HG02759 (cell line): ENCODE data around the gene AQP3.
"Not testable (repeated sequence)": the region's sequence is repeated elsewhere in the genome, so short reads cannot be mapped to it uniquely, and the experiment has no call there.

Experiments used
- ATAC-seq: cut with Tn5 transposase; IDR thresholded peaks from one replicate; pipeline ENCODE4 v1.9.1; 2021; ENCODE audit warnings: mild to moderate bottlenecking, moderate library complexity; ENCODE audit not compliant: unreplicated experiment

The AQP3 gene

DNA sequence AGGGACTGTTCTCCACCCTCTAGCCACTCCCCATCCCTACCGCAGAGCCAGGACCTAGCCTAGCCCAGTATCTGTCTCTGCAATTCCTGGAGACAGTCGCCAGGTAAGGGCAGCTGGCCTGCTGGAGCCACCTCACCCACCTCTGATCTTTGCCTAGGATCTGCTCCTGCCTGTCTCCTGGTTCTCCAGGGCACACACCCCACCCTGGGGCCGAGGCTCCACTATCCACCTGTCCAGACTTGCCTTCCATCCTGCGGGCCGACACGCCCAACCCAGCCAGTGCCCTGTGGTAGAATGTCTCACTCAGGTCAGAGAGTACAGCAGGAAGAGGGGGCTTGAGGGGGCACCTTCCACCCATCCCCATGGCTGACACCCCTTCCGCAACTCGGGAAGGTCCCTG lies 29.3 kb downstream of the AQP3 start:
- ATAC-seq = no peak

DNA sequence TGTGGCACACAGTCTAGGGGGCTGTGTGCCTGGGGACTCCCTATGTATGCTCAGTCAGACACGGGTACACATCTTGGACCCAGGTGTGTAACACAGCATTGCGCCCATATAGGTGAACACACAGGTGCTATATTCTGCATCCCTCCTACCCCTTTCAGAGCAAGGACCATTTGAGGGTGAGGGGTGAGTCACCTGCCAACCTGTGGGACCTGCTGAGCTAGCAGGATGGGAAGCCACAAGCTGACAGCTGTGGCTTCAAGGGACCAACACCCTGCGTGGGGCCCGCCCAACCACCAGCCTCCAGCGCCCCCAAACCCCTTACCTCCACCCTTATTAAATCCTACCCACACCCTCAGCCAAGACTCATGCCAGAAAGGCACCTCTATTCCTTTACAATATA lies 30.4 kb downstream of the AQP3 start:
- ATAC-seq = no peak

DNA sequence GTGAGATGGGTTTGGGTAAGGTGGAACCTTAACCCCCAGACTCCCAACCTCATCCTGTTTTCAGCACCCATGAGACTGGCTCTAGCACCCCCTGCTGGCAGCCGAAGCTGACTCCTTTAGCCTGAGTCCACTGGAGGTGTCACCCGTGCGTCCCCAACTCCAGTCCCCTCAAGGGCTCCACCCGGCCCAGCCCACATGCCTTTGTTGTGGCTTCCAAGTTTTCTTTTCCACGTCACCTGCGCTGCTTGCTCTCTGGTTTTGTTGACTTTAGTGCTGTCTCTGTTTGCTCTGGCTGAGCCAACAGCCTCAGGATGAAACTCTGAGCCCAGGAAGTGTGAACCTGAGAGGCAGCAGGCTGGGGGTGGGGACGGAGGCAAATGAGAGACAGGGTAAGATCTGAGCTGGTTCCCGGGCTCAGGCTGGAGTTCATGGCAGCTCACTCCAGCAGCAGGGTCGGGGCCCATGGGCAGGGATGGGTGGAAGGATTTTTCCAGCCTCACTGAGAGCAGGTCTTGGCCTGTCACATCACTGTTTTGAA lies 31.8 kb downstream of the AQP3 start:
- ATAC-seq = no peak

DNA sequence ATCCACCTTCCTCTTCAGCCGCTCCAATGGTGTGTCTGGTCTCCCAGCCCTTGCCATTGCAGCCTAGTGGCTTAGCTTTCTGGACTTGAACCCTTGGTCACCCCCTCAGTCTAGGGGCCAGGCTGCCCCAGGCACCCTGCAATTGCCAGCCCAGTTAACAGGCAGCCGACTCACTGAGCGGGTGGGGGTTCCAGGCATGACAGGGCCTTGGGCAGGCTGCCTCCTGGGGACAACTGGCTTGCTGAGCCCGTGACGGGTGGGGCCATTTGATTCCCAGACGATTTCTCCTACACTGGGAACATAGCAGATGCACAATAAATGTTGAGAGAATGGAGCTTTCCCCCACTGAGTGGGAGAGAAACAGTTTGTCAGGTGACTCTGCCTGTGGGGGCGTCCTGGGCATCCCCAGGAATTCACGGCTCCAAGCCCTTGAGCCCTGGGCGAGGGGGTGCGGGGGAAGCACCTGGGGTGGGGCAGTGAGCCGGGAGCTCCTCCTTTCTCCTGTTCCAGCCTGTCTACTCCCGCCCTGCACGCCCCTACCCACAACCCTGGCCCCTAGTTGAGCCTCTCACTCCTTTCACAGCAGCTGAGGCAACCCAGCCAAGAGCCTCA lies 32.4 kb downstream of the AQP3 start:
- no peak for ATAC-seq

DNA sequence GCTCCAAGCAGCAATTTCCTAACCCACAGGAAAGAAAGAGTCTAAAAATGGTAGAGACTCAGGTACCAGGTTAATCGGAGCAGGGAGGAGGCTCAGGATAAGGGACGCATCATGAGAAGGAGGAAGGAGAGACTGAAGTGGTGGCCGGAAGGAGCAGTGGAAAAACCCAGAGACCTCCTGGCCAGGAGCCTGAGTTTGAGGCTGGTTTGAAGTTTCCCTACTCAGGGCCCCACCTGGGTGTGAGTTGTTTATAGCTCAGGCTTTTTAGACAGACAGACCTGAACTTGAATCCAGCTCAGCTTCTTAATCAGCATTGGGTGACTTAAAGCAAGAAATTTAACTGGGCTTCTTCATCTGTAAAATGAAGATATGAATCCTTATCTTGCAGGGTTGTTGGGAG lies 33.1 kb downstream of the AQP3 start:
- ATAC-seq = no peak

DNA sequence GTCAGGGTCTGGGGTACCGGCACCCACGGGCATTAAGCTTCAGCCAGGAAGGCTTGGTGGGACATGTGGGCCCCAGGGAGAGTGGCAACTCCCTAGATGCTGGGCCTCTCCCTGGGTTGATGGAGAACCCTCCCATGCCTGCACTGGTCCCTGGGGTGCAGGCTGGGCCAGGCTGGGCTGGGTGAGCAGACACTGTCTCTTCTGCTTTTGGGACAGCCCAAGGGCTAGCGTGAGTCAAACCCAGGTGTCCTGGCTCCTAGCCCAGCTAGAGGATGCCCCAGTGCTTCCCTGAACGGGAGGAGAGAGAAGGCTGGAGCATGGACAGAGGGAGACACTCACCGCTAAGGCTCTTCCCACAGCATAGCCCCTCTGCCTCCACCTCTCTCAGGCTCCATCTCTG lies 39.3 kb downstream of the AQP3 start:
- no peak for ATAC-seq

DNA sequence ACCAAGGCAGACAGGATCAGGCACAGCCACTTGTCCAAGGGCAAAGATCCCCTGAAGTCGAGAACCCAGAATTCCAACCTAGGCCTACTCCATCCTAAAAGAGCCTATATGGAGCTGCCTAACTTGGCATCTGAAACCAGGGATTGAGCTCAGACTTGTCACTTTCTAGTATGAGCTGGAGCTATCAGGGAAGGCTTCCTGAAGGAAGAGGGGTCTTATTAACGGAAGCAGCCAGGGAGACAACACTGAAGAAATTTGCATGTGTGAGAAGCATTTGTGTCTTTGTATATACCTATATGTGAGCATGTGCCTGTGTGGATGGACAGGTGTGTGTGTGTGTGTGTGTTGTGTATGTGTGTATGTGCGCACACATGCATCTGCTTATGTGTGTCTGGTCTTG lies 40.3 kb downstream of the AQP3 start:
- no peak for ATAC-seq

DNA sequence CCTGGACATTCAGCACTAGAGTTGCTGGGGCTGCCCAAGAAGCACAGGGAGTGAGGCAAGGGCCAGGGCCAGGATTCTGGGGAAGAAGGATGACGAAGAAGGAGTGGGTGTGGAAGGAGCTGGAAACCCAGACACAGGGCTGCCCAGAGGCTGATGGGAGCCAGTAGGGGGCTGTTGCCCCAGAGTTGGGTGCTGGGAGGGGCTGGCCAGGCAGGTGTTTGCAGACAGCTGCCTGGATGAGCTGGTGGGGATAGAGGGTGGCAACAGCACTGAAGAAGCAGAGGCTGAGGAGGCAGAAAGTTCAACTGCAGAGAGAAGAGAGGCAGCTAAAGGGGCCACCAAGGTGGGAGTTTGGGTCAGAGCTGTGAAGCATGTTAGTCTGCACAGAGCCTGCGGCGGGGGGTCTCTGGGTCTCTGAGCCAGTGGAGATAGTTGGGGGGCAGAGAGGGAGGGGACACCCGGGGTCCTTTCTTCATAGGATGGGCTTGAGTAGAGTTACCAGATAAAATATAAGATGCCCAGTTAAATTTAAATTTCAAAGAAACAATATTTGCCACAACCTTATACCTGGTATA lies 42.5 kb downstream of the AQP3 start:
- no peak for ATAC-seq

DNA sequence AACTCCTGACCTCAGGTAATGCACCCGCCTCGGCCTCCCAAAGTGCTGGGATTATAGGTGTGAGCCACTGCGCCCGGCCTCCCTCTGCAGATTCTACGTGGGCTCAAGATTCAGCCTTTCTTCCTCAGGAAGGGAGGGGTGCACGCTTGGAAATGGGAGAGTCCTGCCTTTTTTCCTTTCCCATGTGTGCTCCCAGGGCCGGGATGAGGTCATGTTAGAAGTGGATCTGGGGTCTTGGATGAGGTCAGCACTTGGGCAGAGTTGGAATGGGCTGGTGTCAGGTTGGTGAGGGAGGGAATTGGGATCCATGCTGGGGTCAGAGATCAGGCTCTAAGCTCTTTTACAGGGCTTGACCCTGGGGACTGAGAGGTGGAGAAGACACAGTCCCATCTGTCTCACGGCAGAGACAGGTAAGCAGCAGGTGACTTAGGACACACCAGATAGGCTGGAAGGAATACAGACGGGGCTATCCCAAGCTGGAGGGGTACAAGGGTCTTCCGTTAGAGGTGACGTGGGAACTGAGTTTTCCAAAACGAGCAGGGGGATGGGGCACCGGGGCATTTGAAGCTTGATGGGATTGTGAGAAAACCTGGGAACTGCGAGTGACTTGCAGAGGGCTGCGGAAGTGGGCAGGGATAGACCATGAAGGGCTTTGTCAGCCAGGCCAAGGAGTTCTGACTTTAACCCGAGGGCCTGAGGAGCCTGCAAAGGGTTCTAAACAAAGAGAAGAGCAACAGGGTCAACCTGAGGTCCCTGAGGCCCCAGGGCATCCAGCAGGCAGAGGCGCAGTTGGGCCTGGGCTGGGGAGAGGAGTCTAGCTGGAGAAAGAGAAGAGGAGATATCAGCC lies 43.2 kb downstream of the AQP3 start:
- no peak for ATAC-seq

DNA sequence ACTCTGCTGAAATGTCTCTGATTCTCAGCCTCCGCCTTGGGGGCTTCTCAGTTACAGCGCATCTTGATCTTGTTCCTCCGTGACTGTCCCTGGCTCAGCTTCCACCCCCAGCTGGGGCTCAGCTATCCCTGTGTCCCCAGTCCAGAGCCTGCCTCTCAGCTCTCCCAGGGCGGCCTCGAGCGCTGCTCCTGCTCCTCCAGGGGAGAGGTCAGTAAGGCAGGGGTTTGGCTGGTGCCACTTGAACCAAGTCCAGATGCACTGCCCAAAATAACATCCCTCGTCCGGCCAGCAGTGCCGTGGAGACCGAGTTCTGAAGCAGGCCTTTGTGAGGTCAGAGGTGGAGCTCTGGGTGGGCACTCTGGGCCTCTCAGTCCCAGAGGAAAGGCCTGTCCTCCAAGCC lies 45.0 kb downstream of the AQP3 start, which contains the start of gene AQP7:
Gene AQP7 (minus strand): TSS at position 198 of the 400 bp plus-strand sequence. CDS start 1,306 bp downstream, outside the sequence.
- not testable (repeated sequence) for ATAC-seq

DNA sequence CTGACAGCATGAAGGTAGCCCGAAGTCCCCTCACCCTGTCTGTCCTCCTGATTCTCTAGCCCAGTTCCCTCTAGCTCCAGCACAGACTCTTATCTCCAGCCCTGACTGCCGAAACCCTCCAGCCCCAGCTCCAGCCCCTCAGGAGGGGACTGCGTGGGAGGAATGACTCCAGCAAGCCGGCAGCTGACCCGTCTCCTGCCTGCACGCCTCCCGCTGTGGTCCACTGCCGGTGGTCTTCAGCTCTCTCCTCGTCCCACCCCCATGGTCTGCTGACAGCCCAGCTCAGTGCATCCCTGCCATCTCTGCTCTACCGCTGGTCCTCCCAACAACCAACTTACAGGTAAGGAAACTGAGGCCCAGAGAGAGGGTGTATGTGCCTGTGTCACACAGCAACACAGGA lies 45.6 kb downstream of the AQP3 start:
- not testable (repeated sequence) for ATAC-seq

DNA sequence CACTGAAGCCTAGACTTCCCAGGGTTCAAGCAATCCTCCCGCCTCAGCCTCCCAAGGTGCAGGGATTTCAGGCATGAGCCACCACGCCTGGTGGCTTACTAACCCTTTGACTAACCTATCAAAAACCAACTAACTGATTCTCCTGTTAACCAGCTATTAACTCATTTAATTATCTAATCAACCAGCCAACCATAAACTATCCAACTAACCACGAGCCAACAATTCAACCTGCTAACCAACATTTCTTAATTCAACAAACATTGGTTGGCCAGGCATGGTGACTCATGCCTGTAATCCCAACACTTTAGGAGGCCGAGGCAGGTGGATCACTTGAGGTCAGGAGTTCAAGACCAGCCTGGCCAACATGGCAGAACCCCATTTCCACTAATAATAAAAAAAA lies 48.3 kb downstream of the AQP3 start:
- not testable (repeated sequence) for ATAC-seq

DNA sequence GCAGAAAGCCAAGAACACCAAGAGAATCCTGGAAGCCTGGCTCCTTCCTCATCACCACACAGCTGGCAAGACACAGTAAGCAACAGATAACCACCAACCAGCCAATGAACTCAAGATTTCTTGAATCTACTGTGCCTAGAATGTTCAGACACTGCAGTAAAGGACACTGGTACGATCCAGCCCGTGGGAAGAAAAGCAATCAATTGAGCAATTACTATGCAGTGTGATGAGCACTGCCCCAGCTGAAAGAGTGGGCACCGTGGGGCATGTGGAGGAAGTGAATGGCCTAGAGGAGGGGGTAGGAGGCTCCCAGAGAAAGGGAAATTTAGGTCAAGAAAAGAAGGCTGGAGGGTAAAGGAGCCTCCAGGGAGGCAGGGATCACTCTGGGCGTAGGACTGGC lies 49.6 kb downstream of the AQP3 start:
- not testable (repeated sequence) for ATAC-seq

DNA sequence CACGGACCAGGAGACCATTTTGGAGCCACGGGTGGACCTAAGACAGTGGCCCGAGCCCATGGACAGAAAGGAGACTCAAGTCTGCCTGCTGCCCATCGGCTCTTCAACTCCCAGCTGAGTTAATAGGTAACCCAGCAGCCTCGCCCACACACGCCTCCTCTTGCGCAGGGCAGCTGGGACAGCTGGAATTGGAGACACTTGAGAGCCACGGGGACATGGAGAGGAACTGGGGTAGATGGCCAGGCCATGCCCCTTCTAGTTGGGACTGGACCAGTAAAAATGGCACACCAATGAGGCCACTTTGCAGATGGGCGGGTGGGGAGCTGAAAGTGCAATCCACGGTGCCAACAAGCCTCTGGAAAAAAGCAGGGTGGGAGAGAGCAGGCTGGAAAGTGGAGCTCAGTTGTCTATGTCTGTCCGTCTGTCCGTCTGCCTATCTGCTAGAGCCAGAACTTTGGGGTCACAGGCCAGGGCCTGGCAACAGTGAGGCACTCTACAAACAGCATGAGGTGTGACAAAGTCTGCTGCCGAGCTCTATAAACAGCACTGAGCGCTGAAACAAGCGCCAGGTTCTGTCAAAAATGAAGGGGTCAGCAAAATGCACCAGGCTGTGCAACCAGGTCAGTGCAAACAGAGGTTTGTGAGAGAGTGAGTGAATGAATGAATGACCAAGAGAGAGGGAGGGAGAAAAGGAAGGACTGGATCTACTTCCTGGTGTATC lies 52.1 kb downstream of the AQP3 start:
- ATAC-seq = not testable (repeated sequence)

DNA sequence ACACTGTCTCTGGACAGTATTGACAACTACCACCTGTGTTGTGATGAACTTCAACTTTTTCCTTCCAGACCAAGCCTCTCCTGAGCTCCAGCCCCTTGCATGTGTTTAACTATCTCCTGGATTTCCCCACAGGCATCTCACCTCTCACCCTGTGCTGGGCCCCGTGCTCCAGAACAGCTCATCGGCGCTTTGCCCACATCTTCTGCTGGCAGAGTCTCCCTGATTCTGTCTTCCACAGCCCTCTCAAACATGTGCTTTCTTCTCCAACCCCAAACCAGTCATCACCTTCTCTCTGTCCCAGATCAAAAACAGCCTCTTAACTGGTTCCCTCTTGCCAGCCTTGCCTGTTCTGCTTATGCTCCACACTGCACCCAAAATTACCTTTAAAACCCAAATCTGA lies 53.4 kb downstream of the AQP3 start:
- not testable (repeated sequence) for ATAC-seq

DNA sequence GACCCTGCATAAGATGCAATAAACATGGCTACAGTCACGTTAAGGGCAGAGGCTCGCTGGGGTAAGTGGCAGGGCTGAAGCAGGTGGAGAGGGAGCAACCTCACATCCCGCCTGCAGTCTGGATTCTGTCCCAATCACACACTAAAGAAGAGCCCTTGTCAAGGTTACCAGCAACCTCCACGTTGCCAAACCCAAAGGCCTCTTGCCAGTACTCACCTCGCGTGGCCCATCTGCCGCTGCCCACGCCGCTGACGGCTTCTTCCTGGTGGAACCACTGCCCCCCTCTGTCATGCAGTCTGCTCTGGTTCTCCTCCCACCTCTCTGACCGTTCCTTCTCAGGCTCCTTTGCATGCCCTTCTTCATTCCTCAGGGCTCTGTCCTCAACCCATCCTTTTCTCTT lies 53.8 kb downstream of the AQP3 start:
- ATAC-seq = no peak

DNA sequence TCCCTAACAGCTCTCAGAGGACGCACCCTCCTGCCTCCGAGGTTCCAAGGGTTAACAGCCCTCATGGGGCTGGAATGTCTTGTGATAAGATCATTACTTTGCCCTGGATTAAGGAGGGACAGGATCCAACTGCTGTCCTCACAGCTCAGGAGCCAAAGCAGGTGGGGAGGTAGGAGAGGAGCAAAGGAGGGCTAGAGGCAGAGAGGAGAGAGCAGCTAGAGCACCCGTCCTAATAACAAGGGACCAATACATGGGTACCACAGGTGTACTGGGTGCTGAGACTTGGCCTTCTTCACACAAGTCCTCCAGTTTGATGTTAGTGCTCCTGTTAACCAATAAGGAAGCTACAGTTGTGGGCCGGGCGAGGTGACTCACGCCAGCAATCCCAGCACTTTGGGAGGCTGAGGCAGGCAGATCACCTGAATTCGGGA lies 54.8 kb downstream of the AQP3 start:
- ATAC-seq = not testable (repeated sequence)
